Measurements from ENCODE around the gene NUDT14. TPM values are rescaled to one million over a fixed set of nuclear protein-coding genes. Genes with fewer than 3 reads are reported as not detected.

Gene NUDT14
- polyA plus RNA-seq, 1 experiment: 10.9 TPM

GRCh38 chr14:105155681-105156413 is 25.3 kb downstream of the NUDT14 start:
- no peak overlapping the region for H3K4me3 ChIP-seq (ENCODE audit: low read depth, low read length)
- POLR2A ChIA-PET: no interaction called here
- DNase-seq (ENCODE audit: low read depth): no peak
- TF ChIP-seq, protein P1, sequence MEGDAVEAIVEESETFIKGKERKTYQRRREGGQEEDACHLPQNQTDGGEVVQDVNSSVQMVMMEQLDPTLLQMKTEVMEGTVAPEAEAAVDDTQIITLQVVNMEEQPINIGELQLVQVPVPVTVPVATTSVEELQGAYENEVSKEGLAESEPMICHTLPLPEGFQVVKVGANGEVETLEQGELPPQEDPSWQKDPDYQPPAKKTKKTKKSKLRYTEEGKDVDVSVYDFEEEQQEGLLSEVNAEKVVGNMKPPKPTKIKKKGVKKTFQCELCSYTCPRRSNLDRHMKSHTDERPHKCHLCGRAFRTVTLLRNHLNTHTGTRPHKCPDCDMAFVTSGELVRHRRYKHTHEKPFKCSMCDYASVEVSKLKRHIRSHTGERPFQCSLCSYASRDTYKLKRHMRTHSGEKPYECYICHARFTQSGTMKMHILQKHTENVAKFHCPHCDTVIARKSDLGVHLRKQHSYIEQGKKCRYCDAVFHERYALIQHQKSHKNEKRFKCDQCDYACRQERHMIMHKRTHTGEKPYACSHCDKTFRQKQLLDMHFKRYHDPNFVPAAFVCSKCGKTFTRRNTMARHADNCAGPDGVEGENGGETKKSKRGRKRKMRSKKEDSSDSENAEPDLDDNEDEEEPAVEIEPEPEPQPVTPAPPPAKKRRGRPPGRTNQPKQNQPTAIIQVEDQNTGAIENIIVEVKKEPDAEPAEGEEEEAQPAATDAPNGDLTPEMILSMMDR (IDR thresholded peaks at IDR 0.05; ENCODE audit: insufficient read depth, low read depth, low read length): no peak
- no peaks in the 10 kb centered on the region for H3K36me3 ChIP-seq (ENCODE audit: control insufficient read depth, insufficient read depth, low read length)
- CTCF ChIA-PET: no interaction called here
- no peaks in the 10 kb centered on the region for H3K27me3 ChIP-seq (ENCODE audit: control insufficient read depth, insufficient read depth, low read length)

DNA sequence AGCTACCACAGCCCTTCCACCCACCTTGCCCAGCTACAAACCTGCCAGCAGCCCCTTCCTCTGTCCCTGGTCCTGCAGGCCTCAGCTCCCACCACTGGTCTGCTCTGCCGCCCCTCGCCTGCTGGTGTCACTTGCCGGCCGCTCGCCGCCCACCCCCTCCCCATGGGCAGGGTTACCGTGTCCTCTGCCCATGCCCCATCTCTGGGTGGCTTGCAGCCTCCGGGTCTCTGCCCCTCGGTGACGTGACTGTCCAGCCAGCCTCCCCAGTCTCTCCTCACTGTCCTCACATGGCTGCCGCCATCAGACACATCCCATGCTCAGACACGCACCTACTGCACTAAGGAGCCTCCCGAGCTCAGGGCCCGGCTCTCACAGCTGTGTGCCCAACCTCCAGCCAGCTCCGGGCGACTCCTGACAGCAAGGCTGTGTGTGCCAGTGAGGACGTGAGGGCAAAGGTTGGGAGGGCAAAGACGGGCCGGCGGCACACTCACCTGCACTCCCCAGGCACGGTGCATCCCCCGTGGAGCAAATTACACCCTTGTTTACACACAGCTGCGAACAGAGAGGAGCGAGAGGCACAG is 26.0 kb downstream of the NUDT14 start:
- no peak for DNase-seq (ENCODE audit: low read depth)

DNA sequence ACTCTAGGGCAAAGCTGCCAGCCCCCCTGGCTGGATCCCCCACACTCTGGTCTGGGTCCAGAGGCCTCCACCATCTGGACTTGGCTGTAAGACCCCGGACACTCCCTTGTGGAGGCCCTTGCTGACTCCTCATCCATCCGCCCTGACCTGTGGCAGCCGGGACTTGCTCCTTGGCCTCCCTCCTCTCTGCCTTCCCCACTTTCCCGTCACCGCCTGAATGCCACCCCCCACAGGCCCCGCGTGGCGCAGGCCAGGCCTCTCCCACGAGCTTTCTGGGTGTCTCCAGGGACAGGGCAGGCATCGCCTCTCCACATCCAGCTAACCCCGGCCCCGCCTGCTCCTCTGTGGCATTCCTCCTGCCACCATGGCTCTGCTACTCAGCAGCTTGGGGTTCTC is 26.6 kb downstream of the NUDT14 start:
- ChIA-PET POLR2A (no interaction called here), CTCF (no interaction called here)
- Histone ChIP-seq H3K4me3 (ENCODE audit: low read depth, low read length) (no peak overlapping the region), H3K27me3 (ENCODE audit: control insufficient read depth, insufficient read depth, low read length) (no peaks in the 10 kb centered on the region), H3K36me3 (ENCODE audit: control insufficient read depth, insufficient read depth, low read length) (no peaks in the 10 kb centered on the region)
- TF ChIP-seq, protein P1 (IDR thresholded peaks at IDR 0.05; ENCODE audit: insufficient read depth, low read depth, low read length): no peak
- no peak for DNase-seq (ENCODE audit: low read depth)

More for the DNA sequence above, 26.0 kb downstream of the NUDT14 start:
- Histone ChIP-seq H3K4me3 (ENCODE audit: low read depth, low read length) (no peak overlapping the region), H3K27me3 (ENCODE audit: control insufficient read depth, insufficient read depth, low read length) (no peaks in the 10 kb centered on the region), H3K36me3 (ENCODE audit: control insufficient read depth, insufficient read depth, low read length) (no peaks in the 10 kb centered on the region)
- TF ChIP-seq, protein P1 (IDR thresholded peaks at IDR 0.05; ENCODE audit: insufficient read depth, low read depth, low read length): no peak
- POLR2A ChIA-PET: no interaction called here
- CTCF ChIA-PET: no interaction called here

DNA sequence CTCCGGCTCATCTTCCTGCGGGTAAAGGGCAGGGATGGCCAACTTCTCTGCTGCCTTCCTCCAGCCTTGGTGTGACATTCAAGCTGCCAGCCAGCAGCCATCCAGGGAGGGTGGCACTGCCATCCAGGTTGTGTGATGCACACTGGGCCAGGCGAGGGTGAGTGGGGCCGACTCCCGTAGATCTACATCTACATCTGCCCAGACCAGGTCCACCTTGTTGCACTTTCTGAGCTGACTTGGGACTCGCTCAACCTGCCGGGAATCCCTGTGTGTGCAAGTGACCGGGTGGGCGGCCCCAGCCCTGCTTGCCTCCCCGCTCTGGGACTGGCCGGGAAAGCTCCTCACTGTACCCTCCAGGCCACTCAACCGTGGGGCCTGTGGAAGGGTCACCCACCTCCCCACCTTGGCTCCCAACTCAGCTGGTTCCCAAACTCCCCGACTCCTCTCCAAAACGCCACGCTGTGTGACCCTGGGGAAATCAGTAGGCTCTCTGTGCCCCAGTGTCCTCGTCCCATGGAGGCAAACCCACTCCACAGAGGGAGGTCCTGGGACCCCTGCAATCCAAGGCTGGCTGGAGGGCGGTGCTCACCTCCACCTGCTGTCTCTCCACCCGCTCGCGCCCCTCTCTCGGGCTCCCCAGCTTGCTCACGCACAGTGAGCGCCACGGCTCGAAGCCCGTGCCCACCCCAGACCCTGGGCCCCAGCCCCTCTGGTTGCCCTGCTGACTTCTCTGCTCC is 27.2 kb downstream of the NUDT14 start:
- CTCF ChIA-PET: no interaction called here
- POLR2A ChIA-PET: no interaction called here

GRCh38 chr14:105153331-105153731 is 27.8 kb downstream of the NUDT14 start:
- Histone ChIP-seq H3K36me3 (ENCODE audit: control insufficient read depth, insufficient read depth, low read length) (no peaks in the 10 kb centered on the region), H3K4me3 (ENCODE audit: low read depth, low read length) (no peak overlapping the region), H3K27me3 (ENCODE audit: control insufficient read depth, insufficient read depth, low read length) (no peaks in the 10 kb centered on the region)
- DNase-seq (ENCODE audit: low read depth): no peak
- POLR2A ChIA-PET: no interaction called here
- CTCF ChIA-PET: no interaction called here
- TF ChIP-seq, protein P1 (IDR thresholded peaks at IDR 0.05; ENCODE audit: insufficient read depth, low read depth, low read length): no peak

More for the DNA sequence above, 27.2 kb downstream of the NUDT14 start:
- Histone ChIP-seq H3K27me3 (ENCODE audit: control insufficient read depth, insufficient read depth, low read length) (no peaks in the 10 kb centered on the region), H3K36me3 (ENCODE audit: control insufficient read depth, insufficient read depth, low read length) (no peaks in the 10 kb centered on the region), H3K4me3 (ENCODE audit: low read depth, low read length) (no peak overlapping the region)
- no peak for DNase-seq (ENCODE audit: low read depth)
- TF ChIP-seq, protein P1 (IDR thresholded peaks at IDR 0.05; ENCODE audit: insufficient read depth, low read depth, low read length): no peak

All from BJ (cell line).